Aorta (tissue), 5 donors: Measurements from ENCODE around the gene FER. TPM values are rescaled to one million over a fixed set of nuclear protein-coding genes. Genes with fewer than 3 reads are reported as not detected.

Experiments used
- ATAC-seq: fragments of 200-7000 bp; cut with Tn5 transposase; one replicate; pipeline ENCODE4 v1.9.1; 2022; ENCODE audit warnings: moderate library complexity; ENCODE audit not compliant: low FRiP score
- DNase-seq, 2 donors: peaks; one replicate each; pipeline ENCODE4 v3.0.0-alpha.2; 2020
- H3K27ac ChIP-seq, 2 donors: one replicate each; pipeline ENCODE4 v1.5.1; 2013; ENCODE audit warnings: low read length in 2 of 2, mild to moderate bottlenecking in 2 of 2, moderate library complexity in 2 of 2, control low read depth in 1 of 2, inconsistent platforms in 1 of 2, low read depth in 1 of 2
- H3K27me3 ChIP-seq, 2 donors: one replicate each; pipeline ENCODE4 v1.6.1; 2013; ENCODE audit warnings: control low read depth in 1 of 2, low read length in 1 of 2, mild to moderate bottlenecking in 1 of 2, moderate library complexity in 1 of 2; ENCODE audit not compliant: insufficient read depth in 2 of 2, control insufficient read depth in 1 of 2
- H3K36me3 ChIP-seq, 2 donors: one replicate each; pipeline ENCODE4 v1.6.1; 2013; ENCODE audit warnings: control low read depth in 1 of 2, low read length in 1 of 2, mild to moderate bottlenecking in 1 of 2; ENCODE audit not compliant: insufficient read depth in 2 of 2, control insufficient read depth in 1 of 2
- H3K4me1 ChIP-seq, 2 donors: one replicate each; pipeline ENCODE4 v1.6.1; 2013; ENCODE audit warnings: low read length in 2 of 2, control low read depth in 1 of 2, mild to moderate bottlenecking in 1 of 2, moderate library complexity in 1 of 2; ENCODE audit not compliant: insufficient read depth in 2 of 2, control insufficient read depth in 1 of 2
- H3K4me3 ChIP-seq, 2 donors: one replicate each; pipeline ENCODE4 v1.5.1; 2013; ENCODE audit warnings: low read length in 2 of 2, control low read depth in 1 of 2, mild to moderate bottlenecking in 1 of 2
- H3K9me3 ChIP-seq: one replicate; pipeline ENCODE4 v1.6.1; 2013; ENCODE audit warnings: mild to moderate bottlenecking, low read length; ENCODE audit not compliant: control insufficient read depth
- WGBS, 2 donors: extraction: QIAGEN DNeasy Blood & Tissue Kit; methylation state at CpG; one replicate each; pipeline ENCODE4 v1.1.7; 2013; 5-methylcytosine and 5-hydroxymethylcytosine counted together
- intact Hi-C, 2 donors: fragments of 100-400 bp; cut with DNase I; formaldehyde crosslinking; loops; one replicate each; pipeline versions ENCODE4 v1.14.2 to v1.15.0; 2022
- polyA plus RNA-seq, 2 donors: library from polyadenylated mRNA; stranded (reverse); fragments of 200-250 nt; gene quantifications; one replicate each; pipeline ENCODE4 v1.2.3, GENCODE V29; 2013
- total RNA-seq, 2 donors: library from RNA; stranded (reverse); fragmentation: NEBNext Ultra II Directional; extraction: Animal tissue kit (Norgen Biotek cat#: 25700); gene quantifications; one replicate each; pipeline ENCODE4 v1.2.1, GENCODE V29; 2021
- donor health status: healthy with polysubstance abuse.
- donor health status: Bipolar disorder and iron deficiency.
- donor health status: DM: no; HTN: no; CAD: no.
- donor health status: DM: no; HTN: no; CAD: no.
- donor health status: DM: yes; HTN: yes; CAD: no.

FER gene
- total and polyA plus RNA-seq, 4 donors, result 5.1 to 54.6 (median 27.8) TPM

- Histone ChIP-seq H3K9me3 (no peaks in the 10 kb centered on the region), H3K27me3 (no peaks in the 10 kb centered on the region), H3K4me1 (no peaks in the 10 kb centered on the region), H3K4me3 (no peak overlapping the region), H3K36me3 (no peaks in the 10 kb centered on the region), H3K27ac (no peak overlapping the region)
- no peak for ATAC-seq
- intact Hi-C loops, result no loop called here
- no peak for DNase-seq
Observed at GRCh38 chr5:109242518-109242917, 494.8 kb downstream of the FER start.

- no peaks in the 10 kb centered on the region for H3K27me3 ChIP-seq
- no peak for ATAC-seq
- H3K4me1 ChIP-seq, result no peaks in the 10 kb centered on the region
- intact Hi-C loops, result no loop called here
- H3K27ac ChIP-seq, result no peak overlapping the region
- no peaks in the 10 kb centered on the region for H3K36me3 ChIP-seq
- 98 to 99% methylated on average over 2 of the region's 2 CpGs for WGBS, 2 donors
- H3K9me3 ChIP-seq, result no peaks in the 10 kb centered on the region
- H3K4me3 ChIP-seq, result no peak overlapping the region
- no peak for DNase-seq
Observed at GRCh38 chr5:109246395-109246794, 498.7 kb downstream of the FER start.
